H1 (cell line): Measurements from ENCODE around the gene VEGFD.

Experiments used
- CHD1 ChIP-seq: IDR thresholded peaks from 2 replicates; pipeline ENCODE4 v1.6.1; 2012; ENCODE audit warnings: low read depth, low read length, improper control_type of control experiment
- CHD2 ChIP-seq: IDR thresholded peaks from 2 replicates; pipeline ENCODE4 v1.6.1; 2012; ENCODE audit warnings: low read length, improper control_type of control experiment
- JUN ChIP-seq: IDR thresholded peaks from 2 replicates; pipeline ENCODE4 v1.6.1; 2011; ENCODE audit warnings: low read depth, mild to moderate bottlenecking, improper control_type of control experiment, low read length
- POLR2A ChIP-seq, 2 experiments: IDR thresholded peaks; 1 replicate in 1 of 2; 2 replicates in 1 of 2; pipeline ENCODE4 v1.6.1; 2011; ENCODE audit warnings: low read depth in 2 of 2, low read length in 2 of 2, mild to moderate bottlenecking in 2 of 2; ENCODE audit errors: control extremely low read depth in 1 of 2
- POLR2AphosphoS5 ChIP-seq: IDR thresholded peaks from 2 replicates; pipeline ENCODE4 v1.6.1; 2011; ENCODE audit warnings: low read depth, low read length
- SRF ChIP-seq: IDR thresholded peaks from 2 replicates; pipeline ENCODE4 v1.6.1; 2011; ENCODE audit warnings: mild to moderate bottlenecking, low read depth, low read length, moderate library complexity
- TF ChIP-seq, protein P1 (sequence below), 3 experiments: IDR thresholded peaks; 1 replicate in 2 of 3; 2 replicates in 1 of 3; pipeline versions ENCODE4 v1.5.1 to v1.6.1; 2011; ENCODE audit warnings: low read length in 3 of 3, mild to moderate bottlenecking in 3 of 3, inconsistent platforms in 2 of 3, low read depth in 1 of 3, moderate library complexity in 1 of 3; ENCODE audit not compliant: insufficient read depth in 1 of 3; ENCODE audit errors: control extremely low read depth in 1 of 3

DNA sequence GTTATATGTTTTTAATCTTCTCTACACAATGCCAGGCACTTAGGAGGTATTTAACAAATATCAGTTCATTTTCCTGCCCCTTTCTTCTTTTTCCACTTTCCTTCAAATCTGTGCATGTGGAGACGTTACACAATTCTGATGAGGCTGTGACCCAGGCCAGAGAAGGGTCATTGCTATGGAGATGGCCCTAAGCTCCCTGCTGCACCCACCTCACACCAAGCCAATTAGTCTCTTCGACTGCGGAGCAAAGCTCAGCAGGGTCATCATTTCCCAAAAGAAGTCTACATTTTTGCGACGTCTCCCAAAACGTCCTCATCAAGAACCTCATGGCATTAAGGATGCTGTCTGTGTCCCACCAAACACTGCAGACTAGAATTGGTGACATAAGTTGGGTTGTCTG lies 28.9 kb upstream of the VEGFD start:
- no peak for TF ChIP-seq POLR2A (IDR thresholded peaks at IDR 0.05; ENCODE audit: control extremely low read depth in 1 of 2, low read depth in 2 of 2, low read length in 2 of 2)
- TF ChIP-seq POLR2AphosphoS5 = no peak
- TF ChIP-seq SRF = no peak
- TF ChIP-seq CHD2 = no peak
- TF ChIP-seq, protein P1, sequence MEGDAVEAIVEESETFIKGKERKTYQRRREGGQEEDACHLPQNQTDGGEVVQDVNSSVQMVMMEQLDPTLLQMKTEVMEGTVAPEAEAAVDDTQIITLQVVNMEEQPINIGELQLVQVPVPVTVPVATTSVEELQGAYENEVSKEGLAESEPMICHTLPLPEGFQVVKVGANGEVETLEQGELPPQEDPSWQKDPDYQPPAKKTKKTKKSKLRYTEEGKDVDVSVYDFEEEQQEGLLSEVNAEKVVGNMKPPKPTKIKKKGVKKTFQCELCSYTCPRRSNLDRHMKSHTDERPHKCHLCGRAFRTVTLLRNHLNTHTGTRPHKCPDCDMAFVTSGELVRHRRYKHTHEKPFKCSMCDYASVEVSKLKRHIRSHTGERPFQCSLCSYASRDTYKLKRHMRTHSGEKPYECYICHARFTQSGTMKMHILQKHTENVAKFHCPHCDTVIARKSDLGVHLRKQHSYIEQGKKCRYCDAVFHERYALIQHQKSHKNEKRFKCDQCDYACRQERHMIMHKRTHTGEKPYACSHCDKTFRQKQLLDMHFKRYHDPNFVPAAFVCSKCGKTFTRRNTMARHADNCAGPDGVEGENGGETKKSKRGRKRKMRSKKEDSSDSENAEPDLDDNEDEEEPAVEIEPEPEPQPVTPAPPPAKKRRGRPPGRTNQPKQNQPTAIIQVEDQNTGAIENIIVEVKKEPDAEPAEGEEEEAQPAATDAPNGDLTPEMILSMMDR (IDR thresholded peaks at IDR 0.05; ENCODE audit: control extremely low read depth in 1 of 3, insufficient read depth in 1 of 3, low read depth in 1 of 3, low read length in 3 of 3) = no peak
- TF ChIP-seq JUN = no peak
- no peak for TF ChIP-seq CHD1
